H1 (cell line): ENCODE measurements around the gene SPOCK1.

Source experiments
- EP300 ChIP-seq, 2 experiments: IDR thresholded peaks; 1 replicate in 1 of 2; 2 replicates in 1 of 2; pipeline ENCODE4 v1.6.1; 2011 to 2012; ENCODE audit warnings: low read depth in 2 of 2, low read length in 2 of 2, mild to moderate bottlenecking in 2 of 2, borderline replicate concordance in 1 of 2, inconsistent platforms in 1 of 2, moderate library complexity in 1 of 2
- TF ChIP-seq, protein P1 (sequence below): IDR thresholded peaks from 2 replicates; pipeline ENCODE4 v1.6.1; 2011; ENCODE audit warnings: low read length, improper control_type of control experiment
- TF ChIP-seq, protein P2 (sequence below): IDR thresholded peaks from 2 replicates; pipeline ENCODE4 v1.6.1; 2012; ENCODE audit warnings: inconsistent platforms
- TF ChIP-seq, protein P3 (sequence below), 3 experiments: IDR thresholded peaks; 1 replicate in 2 of 3; 2 replicates in 1 of 3; pipeline versions ENCODE4 v1.5.1 to v1.6.1; 2011; ENCODE audit warnings: low read length in 3 of 3, mild to moderate bottlenecking in 3 of 3, inconsistent platforms in 2 of 3, low read depth in 1 of 3, moderate library complexity in 1 of 3; ENCODE audit not compliant: insufficient read depth in 1 of 3; ENCODE audit errors: control extremely low read depth in 1 of 3

DNA sequence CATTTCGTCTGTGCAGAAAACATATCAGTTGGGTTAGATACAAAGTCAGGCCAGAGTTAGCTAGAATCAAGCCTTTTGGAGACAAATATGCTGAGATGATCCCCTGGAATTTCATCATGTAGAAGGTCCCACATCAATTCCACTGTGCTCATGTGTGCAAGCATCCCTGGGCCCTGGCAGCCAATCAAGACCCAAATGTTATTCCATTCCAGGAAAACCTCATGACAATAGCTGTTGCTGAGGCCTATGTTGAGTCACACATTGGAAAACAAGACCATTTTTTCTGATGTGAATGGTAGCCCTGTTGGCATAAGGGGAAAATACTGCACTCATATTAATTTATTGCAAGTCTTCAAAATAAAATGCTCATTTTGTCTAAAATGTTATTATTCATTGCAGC, 11.5 kb downstream of the SPOCK1 start:
- TF ChIP-seq EP300 (IDR thresholded peaks at IDR 0.05; ENCODE audit: borderline replicate concordance in 1 of 2, low read depth in 2 of 2, low read length in 2 of 2), result no peak
- TF ChIP-seq, protein P1, sequence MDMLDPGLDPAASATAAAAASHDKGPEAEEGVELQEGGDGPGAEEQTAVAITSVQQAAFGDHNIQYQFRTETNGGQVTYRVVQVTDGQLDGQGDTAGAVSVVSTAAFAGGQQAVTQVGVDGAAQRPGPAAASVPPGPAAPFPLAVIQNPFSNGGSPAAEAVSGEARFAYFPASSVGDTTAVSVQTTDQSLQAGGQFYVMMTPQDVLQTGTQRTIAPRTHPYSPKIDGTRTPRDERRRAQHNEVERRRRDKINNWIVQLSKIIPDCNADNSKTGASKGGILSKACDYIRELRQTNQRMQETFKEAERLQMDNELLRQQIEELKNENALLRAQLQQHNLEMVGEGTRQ, result no peak
- TF ChIP-seq, protein P2, sequence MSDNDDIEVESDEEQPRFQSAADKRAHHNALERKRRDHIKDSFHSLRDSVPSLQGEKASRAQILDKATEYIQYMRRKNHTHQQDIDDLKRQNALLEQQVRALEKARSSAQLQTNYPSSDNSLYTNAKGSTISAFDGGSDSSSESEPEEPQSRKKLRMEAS, result no peak
- TF ChIP-seq, protein P3, sequence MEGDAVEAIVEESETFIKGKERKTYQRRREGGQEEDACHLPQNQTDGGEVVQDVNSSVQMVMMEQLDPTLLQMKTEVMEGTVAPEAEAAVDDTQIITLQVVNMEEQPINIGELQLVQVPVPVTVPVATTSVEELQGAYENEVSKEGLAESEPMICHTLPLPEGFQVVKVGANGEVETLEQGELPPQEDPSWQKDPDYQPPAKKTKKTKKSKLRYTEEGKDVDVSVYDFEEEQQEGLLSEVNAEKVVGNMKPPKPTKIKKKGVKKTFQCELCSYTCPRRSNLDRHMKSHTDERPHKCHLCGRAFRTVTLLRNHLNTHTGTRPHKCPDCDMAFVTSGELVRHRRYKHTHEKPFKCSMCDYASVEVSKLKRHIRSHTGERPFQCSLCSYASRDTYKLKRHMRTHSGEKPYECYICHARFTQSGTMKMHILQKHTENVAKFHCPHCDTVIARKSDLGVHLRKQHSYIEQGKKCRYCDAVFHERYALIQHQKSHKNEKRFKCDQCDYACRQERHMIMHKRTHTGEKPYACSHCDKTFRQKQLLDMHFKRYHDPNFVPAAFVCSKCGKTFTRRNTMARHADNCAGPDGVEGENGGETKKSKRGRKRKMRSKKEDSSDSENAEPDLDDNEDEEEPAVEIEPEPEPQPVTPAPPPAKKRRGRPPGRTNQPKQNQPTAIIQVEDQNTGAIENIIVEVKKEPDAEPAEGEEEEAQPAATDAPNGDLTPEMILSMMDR (IDR thresholded peaks at IDR 0.05; ENCODE audit: control extremely low read depth in 1 of 3, insufficient read depth in 1 of 3, low read depth in 1 of 3, low read length in 3 of 3), result no peak
